WI38 (cell line): ENCODE measurements around the gene AKT1S1.
"Not testable (repeated sequence)": the region's sequence is repeated elsewhere in the genome, so short reads cannot be mapped to it uniquely, and the experiment has no call there.

ENCODE experiments used
- H3K4me3 ChIP-seq: 2 replicates; pipeline ENCODE4 v1.5.1; 2011; ENCODE audit warnings: low read depth, mild to moderate bottlenecking, control low read depth, low read length
- TF ChIP-seq, protein P1 (sequence below): IDR thresholded peaks from 2 replicates; pipeline ENCODE4 v1.5.1; 2012; ENCODE audit warnings: low read depth, mild to moderate bottlenecking, control low read depth, low read length

The AKT1S1 gene

DNA sequence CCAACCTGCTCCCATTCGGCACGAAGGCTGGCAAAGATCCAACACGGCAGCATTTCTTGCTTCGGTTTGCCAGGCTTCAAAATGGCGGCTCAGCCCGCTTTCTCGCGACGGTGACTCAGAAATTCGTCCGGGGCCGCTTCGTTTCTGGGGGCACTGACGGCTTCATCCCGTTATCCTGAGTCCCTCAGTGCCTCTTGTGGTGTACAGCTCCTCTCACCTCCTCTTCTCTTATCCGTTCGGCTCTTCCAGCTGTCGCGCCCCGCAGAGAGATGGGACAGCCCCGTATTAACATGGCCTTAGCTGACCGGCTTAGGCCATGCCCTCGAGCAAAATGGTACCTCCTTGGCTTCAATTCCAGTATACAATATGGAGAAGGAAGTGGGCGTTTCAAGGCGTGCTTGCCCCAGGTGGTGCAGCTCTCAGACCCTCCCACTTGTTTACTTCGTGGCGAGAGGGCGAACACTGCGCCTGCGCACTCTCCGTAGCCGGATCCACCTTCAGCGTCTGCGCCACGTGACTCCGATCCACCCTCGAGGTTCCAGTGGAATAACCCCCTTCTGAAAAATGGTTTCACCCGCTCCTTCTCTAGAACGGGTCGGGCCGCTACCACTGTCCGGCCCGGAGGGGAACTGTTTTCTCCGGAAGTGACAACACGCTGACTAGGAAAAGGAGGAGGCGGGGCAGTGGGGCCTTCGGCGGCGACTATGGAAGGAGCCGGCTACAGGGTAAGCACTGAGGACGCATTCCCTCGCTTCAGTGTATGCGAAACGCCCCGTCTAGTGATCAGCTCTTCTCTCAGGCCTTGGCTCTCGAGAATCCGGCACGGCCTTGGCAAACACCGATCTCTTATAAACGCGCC, at the start of gene AKT1S1, which contains the start of gene TBC1D17:
AKT1S1 (minus strand) TSS at position 336 of the 859 bp plus-strand sequence. CDS start 4,060 bp downstream, outside the sequence.
TBC1D17 (plus strand) TSS at position 683 of the 859 bp plus-strand sequence; CDS start at position 705, 22 bp downstream.
- peak within 1 kb of the TSS; percentile 89 for H3K4me3 ChIP-seq
- TF ChIP-seq, protein P1, sequence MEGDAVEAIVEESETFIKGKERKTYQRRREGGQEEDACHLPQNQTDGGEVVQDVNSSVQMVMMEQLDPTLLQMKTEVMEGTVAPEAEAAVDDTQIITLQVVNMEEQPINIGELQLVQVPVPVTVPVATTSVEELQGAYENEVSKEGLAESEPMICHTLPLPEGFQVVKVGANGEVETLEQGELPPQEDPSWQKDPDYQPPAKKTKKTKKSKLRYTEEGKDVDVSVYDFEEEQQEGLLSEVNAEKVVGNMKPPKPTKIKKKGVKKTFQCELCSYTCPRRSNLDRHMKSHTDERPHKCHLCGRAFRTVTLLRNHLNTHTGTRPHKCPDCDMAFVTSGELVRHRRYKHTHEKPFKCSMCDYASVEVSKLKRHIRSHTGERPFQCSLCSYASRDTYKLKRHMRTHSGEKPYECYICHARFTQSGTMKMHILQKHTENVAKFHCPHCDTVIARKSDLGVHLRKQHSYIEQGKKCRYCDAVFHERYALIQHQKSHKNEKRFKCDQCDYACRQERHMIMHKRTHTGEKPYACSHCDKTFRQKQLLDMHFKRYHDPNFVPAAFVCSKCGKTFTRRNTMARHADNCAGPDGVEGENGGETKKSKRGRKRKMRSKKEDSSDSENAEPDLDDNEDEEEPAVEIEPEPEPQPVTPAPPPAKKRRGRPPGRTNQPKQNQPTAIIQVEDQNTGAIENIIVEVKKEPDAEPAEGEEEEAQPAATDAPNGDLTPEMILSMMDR: no peak

DNA sequence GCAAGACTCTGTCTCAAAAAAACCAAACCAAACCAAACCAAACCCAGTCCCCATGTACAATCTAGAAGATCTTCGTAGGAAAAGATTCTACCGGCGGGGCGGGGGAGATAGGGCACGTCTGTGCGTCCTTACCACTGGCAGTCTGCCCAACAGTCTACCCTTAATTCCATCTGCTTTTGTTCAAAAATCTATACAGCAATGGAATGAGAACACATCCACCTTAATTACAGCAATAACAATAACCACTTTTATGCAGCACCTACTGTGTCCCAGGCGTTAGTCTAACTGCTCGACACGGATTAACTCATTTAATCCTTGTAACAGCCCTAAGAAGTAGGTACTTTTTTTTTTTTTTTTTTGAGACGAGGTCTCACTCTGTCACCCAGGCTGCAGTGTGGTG, 49.4 kb upstream of the AKT1S1 start:
- TF ChIP-seq, protein P1: no peak
- no peak overlapping the region for H3K4me3 ChIP-seq

DNA sequence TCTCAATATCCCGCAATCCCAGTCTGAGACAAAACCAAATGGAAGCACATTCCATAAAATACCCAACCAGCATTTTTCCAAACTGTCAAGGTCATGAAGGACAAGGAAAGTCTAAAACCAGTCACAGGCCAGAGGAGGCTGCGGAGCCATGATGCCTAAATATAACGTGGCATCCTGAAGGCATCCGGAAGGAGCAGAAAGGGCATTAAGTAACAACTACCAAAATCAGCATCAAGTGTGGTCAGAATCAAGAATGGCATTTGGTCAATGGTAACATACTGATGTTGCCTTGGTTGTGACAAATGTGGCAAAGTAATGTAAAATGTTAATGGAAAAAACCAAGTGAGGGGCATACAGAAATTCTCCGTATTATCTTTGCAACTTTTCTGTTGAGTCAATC, 48.3 kb upstream of the AKT1S1 start:
- TF ChIP-seq, protein P1: no peak
- H3K4me3 ChIP-seq: no peak overlapping the region

DNA sequence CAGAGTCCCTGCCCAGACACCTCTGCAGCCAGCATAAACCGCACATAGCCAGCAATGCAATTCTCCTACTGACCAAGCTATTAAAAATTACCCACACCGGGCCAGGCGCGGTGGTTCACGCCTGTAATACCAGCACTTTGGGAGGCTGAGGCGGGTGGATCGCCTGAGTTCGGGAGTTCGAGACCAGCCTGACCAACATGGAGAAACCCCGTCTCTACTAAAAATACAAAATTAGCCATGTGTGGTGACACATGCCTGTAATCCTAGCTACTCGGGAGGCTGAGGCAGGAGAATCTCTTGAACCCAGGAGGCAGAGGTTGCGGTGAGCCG, 47.7 kb upstream of the AKT1S1 start:
- not testable (repeated sequence) for H3K4me3 ChIP-seq

DNA sequence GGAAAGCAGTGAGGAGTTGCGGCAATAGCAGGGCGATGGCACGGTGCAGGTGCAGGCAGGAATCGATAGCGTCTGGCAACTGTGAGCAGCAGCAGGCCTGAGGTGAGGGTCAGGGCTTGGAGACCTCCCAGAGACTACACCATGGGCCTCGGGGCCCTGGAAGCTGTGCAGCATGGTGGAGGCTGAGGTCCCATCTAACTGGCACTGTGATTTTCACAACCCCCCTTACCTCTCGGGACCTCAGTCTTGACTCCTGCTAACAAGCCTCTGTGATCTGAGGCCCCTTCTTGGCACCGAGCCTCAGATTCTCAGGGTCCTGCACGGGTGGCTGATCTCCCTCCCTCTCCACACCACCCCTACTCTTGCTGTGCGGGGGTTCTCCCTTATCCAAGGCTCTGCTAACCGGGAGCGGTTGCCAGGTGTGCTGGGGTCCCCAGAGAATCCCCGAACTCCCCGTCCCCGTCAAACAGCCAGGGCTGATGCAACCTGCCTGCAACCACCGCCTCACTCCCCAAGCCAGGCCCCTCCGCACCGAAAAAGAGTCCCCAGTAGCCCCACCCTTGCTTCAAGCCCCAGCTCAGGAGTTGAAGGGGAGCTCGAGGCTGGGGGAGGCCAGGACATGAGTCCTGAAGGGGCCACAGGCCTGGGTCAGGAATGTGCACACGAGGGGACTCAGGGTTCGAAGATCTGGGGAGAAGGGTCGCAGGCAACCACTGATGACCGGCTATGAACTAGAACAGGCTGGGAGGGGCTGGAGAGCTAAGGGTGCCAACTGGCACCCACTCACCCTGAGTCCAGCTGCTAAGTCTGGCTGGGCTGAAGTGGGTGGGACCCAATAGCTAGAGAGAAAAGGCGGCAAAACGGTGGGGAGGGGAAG, 47.1 kb upstream of the AKT1S1 start:
- H3K4me3 ChIP-seq: no peak overlapping the region
- TF ChIP-seq, protein P1: no peak

DNA sequence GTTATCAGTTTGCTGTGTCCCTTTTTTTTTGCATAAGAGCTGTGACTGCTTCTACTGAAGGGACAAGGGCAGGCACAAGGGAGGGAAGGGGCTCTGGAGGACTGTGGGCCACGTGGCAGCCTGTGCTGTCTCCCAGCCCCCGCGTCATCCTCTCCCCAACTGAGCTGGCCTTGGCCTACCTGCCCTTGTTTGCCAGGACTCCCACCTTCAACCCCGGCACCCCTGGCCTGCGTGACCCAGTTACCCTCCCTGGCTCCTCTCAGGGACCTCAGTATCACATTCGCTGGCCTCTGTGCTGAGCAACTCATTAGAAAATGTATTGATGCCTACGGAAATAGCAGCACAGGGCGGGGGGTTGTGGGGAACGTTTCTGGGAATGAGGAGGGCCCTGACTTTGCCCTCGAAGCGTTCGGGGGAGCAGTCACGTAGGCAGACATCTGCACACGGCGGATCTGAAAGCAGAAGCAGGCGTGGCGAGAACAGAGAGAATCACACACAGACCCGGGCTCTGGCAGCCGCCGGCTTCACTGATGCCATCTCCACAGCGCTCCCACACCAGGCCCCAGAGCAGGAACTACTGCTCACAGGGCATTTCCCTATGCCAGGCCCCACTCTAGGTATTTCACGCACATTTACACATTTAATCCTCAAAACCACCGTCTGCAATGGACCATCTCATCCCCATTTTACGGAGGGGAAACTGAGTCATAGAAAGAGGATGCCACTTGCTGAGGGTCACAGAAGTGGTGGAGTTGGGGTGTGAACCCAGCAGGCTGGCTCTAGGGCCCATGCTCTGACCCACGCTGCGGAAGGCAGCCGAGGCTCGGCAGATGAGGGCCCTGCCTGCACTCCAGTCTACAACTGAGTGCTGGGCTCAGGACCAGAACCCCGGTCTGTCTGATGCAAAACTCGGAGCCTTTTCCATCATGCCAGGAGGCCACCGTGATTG, 46.2 kb upstream of the AKT1S1 start:
- TF ChIP-seq, protein P1: no peak
- H3K4me3 ChIP-seq: no peak overlapping the region
